NCI-H2227 (cell line): Measurements from ENCODE around the gene MSLN.
"Not testable (repeated sequence)": the region's sequence is repeated elsewhere in the genome, so short reads cannot be mapped to it uniquely, and the experiment has no call there.

Experiments used
- DNase-seq: peaks from one replicate; lab custom pipeline; 2025; ENCODE audit not compliant: unreplicated experiment; lab: John Stamatoyannopoulos, UW

The MSLN gene

GRCh38 chr16:772959-773358 lies 12.4 kb downstream of the MSLN start:
- DNase-seq: no peak

- no peak for DNase-seq
Observed at GRCh38 chr16:774086-775001, 13.8 kb downstream of the MSLN start.

GRCh38 chr16:775236-775796 lies 14.8 kb downstream of the MSLN start:
- no peak for DNase-seq

- not testable (repeated sequence) for DNase-seq
Observed at GRCh38 chr16:776298-776697, 15.8 kb downstream of the MSLN start.

- no peak for DNase-seq
Observed at GRCh38 chr16:776824-777223, 16.3 kb downstream of the MSLN start.

- no peak for DNase-seq
Observed at GRCh38 chr16:777826-778225, 17.3 kb downstream of the MSLN start.

- no peak for DNase-seq
Observed at GRCh38 chr16:778447-778846, 17.9 kb downstream of the MSLN start.

- no peak for DNase-seq
Observed at GRCh38 chr16:778909-779527, 18.5 kb downstream of the MSLN start.

- DNase-seq: no peak
Observed at GRCh38 chr16:779561-779960, 19.0 kb downstream of the MSLN start.

- no peak for DNase-seq
Observed at GRCh38 chr16:780296-780695, 19.8 kb downstream of the MSLN start.

GRCh38 chr16:781346-782010 lies 20.9 kb downstream of the MSLN start:
- no peak for DNase-seq

- DNase-seq: no peak
Observed at GRCh38 chr16:782258-782657, 21.7 kb downstream of the MSLN start.

- DNase-seq: no peak
Observed at GRCh38 chr16:782766-783403, 22.4 kb downstream of the MSLN start.

GRCh38 chr16:783404-784161 lies 23.0 kb downstream of the MSLN start:
- no peak for DNase-seq

GRCh38 chr16:784431-784830 lies 23.9 kb downstream of the MSLN start:
- no peak for DNase-seq

GRCh38 chr16:785563-786535 lies 25.3 kb downstream of the MSLN start:
- DNase-seq: no peak

GRCh38 chr16:787321-787966 lies 26.9 kb downstream of the MSLN start:
- peak; percentile 50 for DNase-seq

GRCh38 chr16:787978-788398 lies 27.5 kb downstream of the MSLN start, which contains the start of gene RPUSD1:
RPUSD1 (minus strand) TSS chr16:788381; CDS start chr16:787737, 644 bp downstream.
- DNase-seq: peak; percentile 79
